ENCODE measurements around the gene TBX4.

- TF ChIP-seq CTCF (IDR thresholded peaks at IDR 0.05): no peak
- TF ChIP-seq POLR2AphosphoS5 (IDR thresholded peaks at IDR 0.05): no peak
These were observed 72.1 kb downstream of the TBX4 start for GRCh38 chr17:61524319-61524718.

Measured in breast epithelium (tissue), 3 donors.